ENCODE results near the gene KMT5C.

Gene KMT5C

GRCh38 chr19:55306712-55307111 is 33.0 kb upstream of the KMT5C start:
- POLR2A ChIA-PET: interaction anchor here (1.4 kb wide), 1 partner anchor 101 kb away, joined by 4 read pairs; the partner anchor contains the start of gene UBE2S
- DNase-seq (ENCODE audit: low read depth, low spot score): no peak

GRCh38 chr19:55308281-55308680 is 31.4 kb upstream of the KMT5C start:
- ChIA-PET POLR2A (no interaction called here), CTCF (interaction anchor here (0.9 kb wide), 1 partner anchor 24 kb away, joined by 3 read pairs; no protein-coding TSS in a partner anchor)
- no peak for TF ChIP-seq CTCF (IDR thresholded peaks at IDR 0.05; ENCODE audit: insufficient read depth, low read length, missing control alignments)
- no peak overlapping the region for H3K4me3 ChIP-seq (ENCODE audit: low read depth, low read length)
- no peak for DNase-seq (ENCODE audit: low read depth, low spot score)

More at GRCh38 chr19:55306712-55307111, 33.0 kb upstream of the KMT5C start:
- TF ChIP-seq CTCF (IDR thresholded peaks at IDR 0.05; ENCODE audit: insufficient read depth, low read length, missing control alignments): no peak
- H3K4me3 ChIP-seq (ENCODE audit: low read depth, low read length): no peak overlapping the region
- CTCF ChIA-PET: interaction anchor here (1.2 to 6.8 kb wide), 3 partner anchors 11 to 112 kb away, joined by 3 to 135 read pairs (median 127); partner anchors contain the start of gene TMEM150B

- no peak for TF ChIP-seq CTCF (IDR thresholded peaks at IDR 0.05; ENCODE audit: insufficient read depth, low read length, missing control alignments)
- no peak for DNase-seq (ENCODE audit: low read depth, low spot score)
- ChIA-PET CTCF (interaction anchor here (0.9 to 2.1 kb wide), 3 partner anchors 8 to 30 kb away, joined by 3 to 8 read pairs (median 5); partner anchors contain the start of gene KMT5C), POLR2A (no interaction called here)
- H3K4me3 ChIP-seq (ENCODE audit: low read depth, low read length): no peak overlapping the region
Measured at GRCh38 chr19:55309448-55309847, 30.2 kb upstream of the KMT5C start.

GRCh38 chr19:55310498-55310897 is 29.2 kb upstream of the KMT5C start:
- DNase-seq (ENCODE audit: low read depth, low spot score): no peak
- POLR2A ChIA-PET: no interaction called here
- CTCF ChIA-PET: interaction anchor here (1.5 to 2.1 kb wide), 3 partner anchors 9 to 41 kb away, joined by 3 to 8 read pairs (median 5); no protein-coding TSS in a partner anchor
- TF ChIP-seq CTCF (IDR thresholded peaks at IDR 0.05; ENCODE audit: insufficient read depth, low read length, missing control alignments): no peak
- no peak overlapping the region for H3K4me3 ChIP-seq (ENCODE audit: low read depth, low read length)

GRCh38 chr19:55311397-55311796 is 28.3 kb upstream of the KMT5C start:
- DNase-seq (ENCODE audit: low read depth, low spot score): no peak
- POLR2A ChIA-PET: no interaction called here
- no peak overlapping the region for H3K4me3 ChIP-seq (ENCODE audit: low read depth, low read length)
- CTCF ChIA-PET: interaction anchor here (0.7 to 14.1 kb wide), 3 partner anchors 8 to 42 kb away, joined by 3 to 135 read pairs (median 3); no protein-coding TSS in a partner anchor
- TF ChIP-seq CTCF (IDR thresholded peaks at IDR 0.05; ENCODE audit: insufficient read depth, low read length, missing control alignments): no peak

- no peak for DNase-seq (ENCODE audit: low read depth, low spot score)
- H3K4me3 ChIP-seq (ENCODE audit: low read depth, low read length): no peak overlapping the region
- ChIA-PET POLR2A (no interaction called here), CTCF (interaction anchor here (0.7 to 14.1 kb wide), 2 partner anchors 8 to 27 kb away, joined by 3 to 135 read pairs; no protein-coding TSS in a partner anchor)
- no peak for TF ChIP-seq CTCF (IDR thresholded peaks at IDR 0.05; ENCODE audit: insufficient read depth, low read length, missing control alignments)
Measured at GRCh38 chr19:55311797-55312196, 27.9 kb upstream of the KMT5C start.
